HEK293 (cell line): ENCODE data around the gene DPP6.

Source experiments
- CTCF ChIA-PET: fragments of 350-600 bp; formaldehyde crosslinking; extraction: SDS; loops from one replicate; lab custom pipeline; 2021; ENCODE audit warnings: antibody characterized with exemption; lab: Yijun Ruan, JAX
- POLR2A ChIA-PET: fragments of 300-600 bp; formaldehyde crosslinking; extraction: SDS; loops from one replicate; lab custom pipeline; 2020; ENCODE audit warnings: antibody characterized with exemption, inconsistent platforms; lab: Yijun Ruan, JAX
- H3K27ac ChIP-seq: fragments of 200-500 bp; sonication (Bioruptor generic); 2 replicates; pipeline ENCODE4 v1.5.1; 2014; ENCODE audit warnings: low read depth, low read length, control low read depth, inconsistent platforms; ENCODE audit errors: extremely low read depth
- H3K36me3 ChIP-seq, 2 experiments: fragments of 200-500 bp in 1 of 2; sonication (Bioruptor generic) in 1 of 2; 1 replicate in 1 of 2; 2 replicates in 1 of 2; pipeline ENCODE4 v1.5.1; 2014 to 2017; ENCODE audit warnings: inconsistent platforms in 2 of 2, low read length in 2 of 2; ENCODE audit not compliant: control insufficient read depth in 2 of 2, insufficient read depth in 1 of 2
- H3K4me1 ChIP-seq: fragments of 200-500 bp; sonication (Bioruptor generic); 2 replicates; pipeline ENCODE4 v1.5.1; 2014; ENCODE audit warnings: mild to moderate bottlenecking, low read length, inconsistent platforms; ENCODE audit not compliant: control insufficient read depth, insufficient read depth
- H3K4me3 ChIP-seq: 2 replicates; pipeline ENCODE4 v1.5.1; 2011; ENCODE audit warnings: low read depth, mild to moderate bottlenecking, control low read depth, low read length, moderate library complexity
- H3K9me3 ChIP-seq: fragments of 200-500 bp; sonication (Bioruptor generic); 2 replicates; pipeline ENCODE4 v1.5.1; 2014; ENCODE audit warnings: low read depth, low read length, inconsistent platforms; ENCODE audit not compliant: control insufficient read depth, insufficient read depth
- BCL11A ChIP-seq: fragments of 450-650 bp; formaldehyde crosslinking; IDR thresholded peaks from 2 replicates; pipeline ENCODE4 v1.5.1; 2016; ENCODE audit warnings: low read depth, missing biosample characterization, missing genetic modification characterization
- CTCF ChIP-seq: fragments of 450-650 bp; formaldehyde crosslinking; IDR thresholded peaks from 2 replicates; pipeline ENCODE4 v1.5.1; 2016; ENCODE audit warnings: missing biosample characterization, missing genetic modification characterization
- KLF1 ChIP-seq: fragments of 450-650 bp; formaldehyde crosslinking; IDR thresholded peaks from 2 replicates; pipeline ENCODE4 v1.5.1; 2016; ENCODE audit warnings: missing biosample characterization, missing genetic modification characterization
- KLF16 ChIP-seq: fragments of 450-650 bp; formaldehyde crosslinking; IDR thresholded peaks from 2 replicates; pipeline ENCODE4 v1.5.1; 2017; ENCODE audit warnings: missing biosample characterization, missing genetic modification characterization
- PRDM1 ChIP-seq: fragments of 450-650 bp; formaldehyde crosslinking; IDR thresholded peaks from 2 replicates; pipeline ENCODE4; 2016; ENCODE audit warnings: missing biosample characterization, missing genetic modification characterization
- SETDB1 ChIP-seq: IDR thresholded peaks from one replicate; pipeline ENCODE4 v1.6.1; 2017; ENCODE audit warnings: mild to moderate bottlenecking, low read length, moderate library complexity, mixed read lengths; ENCODE audit not compliant: insufficient read length
- SP2 ChIP-seq: fragments of 450-650 bp; formaldehyde crosslinking; IDR thresholded peaks from 2 replicates; pipeline ENCODE4 v1.5.1; 2016; ENCODE audit warnings: missing biosample characterization, missing genetic modification characterization
- WT1 ChIP-seq: fragments of 450-650 bp; formaldehyde crosslinking; IDR thresholded peaks from 2 replicates; pipeline ENCODE4 v1.5.1; 2016; ENCODE audit warnings: missing biosample characterization, missing genetic modification characterization
- ZBTB6 ChIP-seq: fragments of 450-650 bp; formaldehyde crosslinking; IDR thresholded peaks from 2 replicates; pipeline ENCODE4 v1.5.1; 2017; ENCODE audit warnings: missing biosample characterization, missing genetic modification characterization
- ZFP3 ChIP-seq: fragments of 450-650 bp; formaldehyde crosslinking; IDR thresholded peaks from 2 replicates; pipeline ENCODE4 v1.5.1; 2016; ENCODE audit warnings: low read depth, missing biosample characterization, missing genetic modification characterization
- ZNF239 ChIP-seq: fragments of 450-650 bp; formaldehyde crosslinking; IDR thresholded peaks from 2 replicates; pipeline ENCODE4 v1.5.1; 2016; ENCODE audit warnings: missing biosample characterization, missing genetic modification characterization
- ZNF280D ChIP-seq: fragments of 450-650 bp; formaldehyde crosslinking; IDR thresholded peaks from 2 replicates; pipeline ENCODE4 v1.5.1; 2016; ENCODE audit warnings: missing biosample characterization, missing genetic modification characterization
- ZNF513 ChIP-seq: fragments of 450-650 bp; IDR thresholded peaks from 2 replicates; pipeline ENCODE4 v1.5.1; 2018; ENCODE audit warnings: missing biosample characterization, missing genetic modification characterization
- ZNF560 ChIP-seq: fragments of 450-650 bp; formaldehyde crosslinking; IDR thresholded peaks from 2 replicates; pipeline ENCODE4 v1.5.1; 2017; ENCODE audit warnings: missing biosample characterization, missing genetic modification characterization, borderline replicate concordance

Gene DPP6

GRCh38 chr7:154898973-154899855, 847.0 kb downstream of the DPP6 start:
- H3K9me3 ChIP-seq: no peaks in the 10 kb centered on the region
- H3K4me3 ChIP-seq: no peak overlapping the region
- ChIA-PET CTCF (no interaction called here), POLR2A (no interaction called here)
- H3K27ac ChIP-seq: no peak overlapping the region
- H3K4me1 ChIP-seq: no peaks in the 10 kb centered on the region
- TF ChIP-seq ZFP3 (tag by site-specific recombination) (no peak), ZNF560 (tag by site-specific recombination) (no peak), CTCF (no peak), PRDM1 (tag by site-specific recombination) (no peak), SETDB1 (no peak), SP2 (tag by site-specific recombination) (no peak), ZBTB6 (tag by site-specific recombination) (no peak)
- no peaks in the 10 kb centered on the region for H3K36me3 ChIP-seq

- POLR2A ChIA-PET: no interaction called here
- Histone ChIP-seq H3K36me3 (no peaks in the 10 kb centered on the region), H3K4me3 (no peak overlapping the region), H3K9me3 (no peaks in the 10 kb centered on the region), H3K4me1 (no peaks in the 10 kb centered on the region), H3K27ac (no peak overlapping the region)
- TF ChIP-seq ZNF513 (tag by site-specific recombination) (no peak), BCL11A (tag by site-specific recombination) (no peak), KLF16 (tag by site-specific recombination) (no peak), WT1 (tag by site-specific recombination) (no peak)
- CTCF ChIA-PET: no interaction called here
Measured at GRCh38 chr7:154899862-154900261, 847.7 kb downstream of the DPP6 start.

- H3K4me3 ChIP-seq: no peak overlapping the region
- no peaks in the 10 kb centered on the region for H3K9me3 ChIP-seq
- CTCF ChIA-PET: interaction anchor here (0.7 to 0.9 kb wide), 2 partner anchors 9 to 69 kb away, joined by 3 read pairs; no protein-coding TSS in a partner anchor
- H3K27ac ChIP-seq: no peak overlapping the region
- POLR2A ChIA-PET: no interaction called here
- H3K4me1 ChIP-seq: no peaks in the 10 kb centered on the region
- no peaks in the 10 kb centered on the region for H3K36me3 ChIP-seq
- TF ChIP-seq ZNF239 (no peak), ZNF280D (tag by site-specific recombination) (no peak), KLF1 (tag by site-specific recombination) (no peak)
Measured at GRCh38 chr7:154902600-154903082, 850.4 kb downstream of the DPP6 start.
